Fibroblast of lung (primary cell): ENCODE data around the gene ID3. TPM values are rescaled to one million over a fixed set of nuclear protein-coding genes. Genes with fewer than 3 reads are reported as not detected.

Source experiments
- DNase-seq, 2 donors: peaks; one replicate each; pipeline versions ENCODE4 v3.0.0 to v3.0.0-alpha.2; 2010; ENCODE audit warnings: low read depth in 2 of 2
- H2AFZ ChIP-seq: 2 replicates; pipeline ENCODE4 v1.5.1; 2012; ENCODE audit warnings: low read length, control low read depth, inconsistent platforms
- H3K27ac ChIP-seq: 2 replicates; pipeline ENCODE4 v1.5.1; 2011; ENCODE audit warnings: low read length, control low read depth; ENCODE audit not compliant: insufficient read depth
- H3K27me3 ChIP-seq: 2 replicates; pipeline ENCODE4 v1.5.1; 2011; ENCODE audit warnings: mild to moderate bottlenecking, low read length; ENCODE audit not compliant: control insufficient read depth, insufficient read depth
- H3K36me3 ChIP-seq: 2 replicates; pipeline ENCODE4 v1.5.1; 2011; ENCODE audit warnings: low read length; ENCODE audit not compliant: control insufficient read depth, insufficient read depth
- H3K4me1 ChIP-seq: 2 replicates; pipeline ENCODE4 v1.5.1; 2011; ENCODE audit warnings: low read length; ENCODE audit not compliant: control insufficient read depth, insufficient read depth; ENCODE audit errors: extremely low read depth
- H3K4me2 ChIP-seq: 2 replicates; pipeline ENCODE4 v1.5.1; 2011; ENCODE audit warnings: low read length, control low read depth; ENCODE audit not compliant: insufficient read depth; ENCODE audit errors: extremely low read depth
- H3K4me3 ChIP-seq, 4 experiments: fragments of 200-600 bp in 1 of 4; sonication (generic) in 1 of 4; replicated peaks in 1 of 4; 2 replicates each; pipeline ENCODE4 v1.5.1; 2011 to 2016; ENCODE audit warnings: low read length in 4 of 4, low read depth in 3 of 4, mild to moderate bottlenecking in 3 of 4, control low read depth in 2 of 4, inconsistent platforms in 1 of 4, mixed read lengths in 1 of 4; ENCODE audit not compliant: insufficient read depth in 1 of 4; ENCODE audit errors: control extremely low read depth in 1 of 4
- H3K79me2 ChIP-seq: 2 replicates; pipeline ENCODE4 v1.5.1; 2012; ENCODE audit warnings: mild to moderate bottlenecking, low read length, inconsistent platforms; ENCODE audit not compliant: control insufficient read depth, insufficient read depth
- H3K9ac ChIP-seq: 2 replicates; pipeline ENCODE4 v1.5.1; 2011; ENCODE audit warnings: mild to moderate bottlenecking, low read length, control low read depth; ENCODE audit not compliant: insufficient read depth
- H3K9me3 ChIP-seq: 2 replicates; pipeline ENCODE4 v1.5.1; 2012; ENCODE audit warnings: low read depth, low read length; ENCODE audit not compliant: control insufficient read depth, insufficient read depth
- H4K20me1 ChIP-seq: 2 replicates; pipeline ENCODE4 v1.5.1; 2011; ENCODE audit warnings: low read length; ENCODE audit not compliant: control insufficient read depth, insufficient read depth; ENCODE audit errors: extremely low read depth
- EZH2 ChIP-seq: IDR thresholded peaks from 2 replicates; pipeline ENCODE4 v1.5.1; 2012; ENCODE audit warnings: low read length, control low read depth, mild to moderate bottlenecking; ENCODE audit errors: missing control alignments
- polyA minus RNA-seq: library from RNA; depleted of rRNA, polyadenylated mRNA; stranded (reverse); fragments of >200 nt; gene quantifications from 2 replicates; pipeline ENCODE4 v1.2.3, GENCODE V29; 2011; ENCODE audit warnings: low replicate concordance
- polyA plus RNA-seq, 2 donors: library from polyadenylated mRNA; depleted of rRNA in 1 of 2; stranded (reverse) in 1 of 2; unstranded in 1 of 2; fragments of >200 nt; gene quantifications; 2 replicates each; pipeline ENCODE4 v1.2.1, GENCODE V29; 2011 to 2012; ENCODE audit warnings: missing spikeins in 1 of 2
- total RNA-seq: library from RNA; depleted of rRNA; stranded (reverse); fragments of >200 nt; gene quantifications from 2 replicates; pipeline ENCODE4 v1.2.1, GENCODE V29; 2014
- TF ChIP-seq, protein P1 (sequence below), 2 donors: IDR thresholded peaks in 1 of 2; conservative IDR thresholded peaks in 1 of 2; 1 replicate in 1 of 2; 2 replicates in 1 of 2; pipeline ENCODE4 v1.5.1; 2011 to 2012; ENCODE audit warnings: low read length in 2 of 2, control low read depth in 1 of 2, inconsistent platforms in 1 of 2, low read depth in 1 of 2, mild to moderate bottlenecking in 1 of 2

Gene ID3, protein sequence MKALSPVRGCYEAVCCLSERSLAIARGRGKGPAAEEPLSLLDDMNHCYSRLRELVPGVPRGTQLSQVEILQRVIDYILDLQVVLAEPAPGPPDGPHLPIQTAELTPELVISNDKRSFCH
- total RNA-seq, result 9.9 and 42.9 TPM in 2 replicates
- 23.0 and 35.2 TPM in 2 replicates for polyA plus RNA-seq
- polyA plus RNA-seq (2012), result 28.8 and 44.1 TPM in 2 replicates
- 21.5 and 54.2 TPM in 2 replicates for polyA minus RNA-seq

DNA sequence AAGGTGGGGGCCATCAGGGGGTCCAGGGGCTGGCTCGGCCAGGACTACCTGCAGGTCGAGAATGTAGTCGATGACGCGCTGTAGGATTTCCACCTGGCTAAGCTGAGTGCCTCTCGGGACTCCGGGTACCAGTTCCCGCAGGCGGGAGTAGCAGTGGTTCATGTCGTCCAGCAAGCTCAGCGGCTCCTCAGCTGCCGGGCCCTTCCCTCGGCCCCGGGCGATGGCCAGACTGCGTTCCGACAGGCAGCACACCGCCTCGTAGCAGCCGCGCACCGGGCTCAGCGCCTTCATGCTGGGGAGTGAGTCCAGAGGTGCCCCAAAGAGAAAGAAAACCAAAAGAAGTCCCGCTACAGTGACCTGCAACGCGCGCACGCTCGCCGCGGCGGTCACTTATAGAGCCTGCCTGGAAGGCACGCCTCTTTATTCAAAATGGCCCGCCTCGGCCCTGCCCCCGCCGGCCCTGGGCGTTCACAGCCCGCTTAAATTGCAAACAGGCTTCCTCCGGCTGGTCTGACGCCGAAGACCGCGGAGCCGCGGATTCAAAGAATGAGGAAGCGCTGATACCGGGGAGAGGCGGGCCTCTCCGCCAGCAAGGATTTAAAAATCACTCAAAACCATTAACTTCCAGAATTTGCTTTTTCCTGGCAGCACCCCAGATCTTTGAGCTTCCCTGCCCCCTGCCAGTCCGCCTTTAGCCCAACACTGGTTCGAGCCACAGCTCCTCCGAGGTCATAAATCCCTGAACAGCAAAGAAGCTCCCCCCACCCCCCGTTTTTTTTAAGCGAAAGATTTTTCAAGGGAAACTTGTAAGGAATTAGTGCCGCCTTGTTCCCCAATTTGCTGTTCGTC is at the start of gene ID3:
ID3 (minus strand) TSS at position 366 of the 849 bp plus-strand sequence; CDS start at position 291, 75 bp downstream.
- H3K4me1 ChIP-seq, result peaks cover 32% of the 10 kb centered on the region
- H2AFZ ChIP-seq, result no peak within 1 kb of the TSS
- H3K27me3 ChIP-seq, result no peaks in the 10 kb centered on the region
- H3K4me2 ChIP-seq, result peak within 1 kb of the TSS; percentile 88
- TF ChIP-seq EZH2, result no peak
- TF ChIP-seq, protein P1, sequence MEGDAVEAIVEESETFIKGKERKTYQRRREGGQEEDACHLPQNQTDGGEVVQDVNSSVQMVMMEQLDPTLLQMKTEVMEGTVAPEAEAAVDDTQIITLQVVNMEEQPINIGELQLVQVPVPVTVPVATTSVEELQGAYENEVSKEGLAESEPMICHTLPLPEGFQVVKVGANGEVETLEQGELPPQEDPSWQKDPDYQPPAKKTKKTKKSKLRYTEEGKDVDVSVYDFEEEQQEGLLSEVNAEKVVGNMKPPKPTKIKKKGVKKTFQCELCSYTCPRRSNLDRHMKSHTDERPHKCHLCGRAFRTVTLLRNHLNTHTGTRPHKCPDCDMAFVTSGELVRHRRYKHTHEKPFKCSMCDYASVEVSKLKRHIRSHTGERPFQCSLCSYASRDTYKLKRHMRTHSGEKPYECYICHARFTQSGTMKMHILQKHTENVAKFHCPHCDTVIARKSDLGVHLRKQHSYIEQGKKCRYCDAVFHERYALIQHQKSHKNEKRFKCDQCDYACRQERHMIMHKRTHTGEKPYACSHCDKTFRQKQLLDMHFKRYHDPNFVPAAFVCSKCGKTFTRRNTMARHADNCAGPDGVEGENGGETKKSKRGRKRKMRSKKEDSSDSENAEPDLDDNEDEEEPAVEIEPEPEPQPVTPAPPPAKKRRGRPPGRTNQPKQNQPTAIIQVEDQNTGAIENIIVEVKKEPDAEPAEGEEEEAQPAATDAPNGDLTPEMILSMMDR (conservative IDR thresholded peaks at IDR 0.05 in 1 of 2, IDR thresholded peaks at IDR 0.05 in 1 of 2; ENCODE audit: low read depth in 1 of 2, low read length in 2 of 2), result no peak
- H4K20me1 ChIP-seq, result no peaks in the 10 kb centered on the region
- peak within 1 kb of the TSS; percentile 76 to 92 (median 84) for H3K4me3 ChIP-seq
- H3K36me3 ChIP-seq, result no peaks in the 10 kb centered on the region
- peaks cover 14% of the 10 kb centered on the region for H3K79me2 ChIP-seq
- peak within 1 kb of the TSS; percentile 94 for H3K9ac ChIP-seq
- H3K27ac ChIP-seq, result peak within 1 kb of the TSS; percentile 98
- DNase-seq, result peak; percentile 97
- no peaks in the 10 kb centered on the region for H3K9me3 ChIP-seq

DNA sequence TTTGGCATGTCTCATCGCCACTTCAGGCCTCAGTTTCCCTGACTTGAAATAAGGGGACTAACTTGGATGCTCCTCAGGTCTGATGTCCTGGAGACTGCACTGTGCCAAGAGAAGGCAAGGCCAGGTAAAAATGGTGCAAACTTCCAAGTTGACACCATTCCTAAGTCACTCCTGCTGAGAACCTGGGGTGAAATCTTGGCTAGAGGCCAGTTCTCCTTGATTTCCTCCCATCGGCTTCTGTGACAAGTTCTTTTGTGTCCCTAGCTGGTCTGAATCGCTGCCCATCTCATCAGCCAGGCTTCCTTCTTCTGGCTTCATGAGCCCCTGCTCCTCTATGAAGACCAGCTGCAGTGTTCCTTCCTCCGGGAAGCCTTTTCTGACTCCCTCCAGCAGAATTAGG is 48.6 kb upstream of the ID3 start:
- Histone ChIP-seq H3K27ac (no peak overlapping the region), H3K79me2 (no peaks in the 10 kb centered on the region)
- TF ChIP-seq, protein P1 (conservative IDR thresholded peaks at IDR 0.05 in 1 of 2, IDR thresholded peaks at IDR 0.05 in 1 of 2; ENCODE audit: low read depth in 1 of 2, low read length in 2 of 2), result no peak
- TF ChIP-seq EZH2, result no peak

DNA sequence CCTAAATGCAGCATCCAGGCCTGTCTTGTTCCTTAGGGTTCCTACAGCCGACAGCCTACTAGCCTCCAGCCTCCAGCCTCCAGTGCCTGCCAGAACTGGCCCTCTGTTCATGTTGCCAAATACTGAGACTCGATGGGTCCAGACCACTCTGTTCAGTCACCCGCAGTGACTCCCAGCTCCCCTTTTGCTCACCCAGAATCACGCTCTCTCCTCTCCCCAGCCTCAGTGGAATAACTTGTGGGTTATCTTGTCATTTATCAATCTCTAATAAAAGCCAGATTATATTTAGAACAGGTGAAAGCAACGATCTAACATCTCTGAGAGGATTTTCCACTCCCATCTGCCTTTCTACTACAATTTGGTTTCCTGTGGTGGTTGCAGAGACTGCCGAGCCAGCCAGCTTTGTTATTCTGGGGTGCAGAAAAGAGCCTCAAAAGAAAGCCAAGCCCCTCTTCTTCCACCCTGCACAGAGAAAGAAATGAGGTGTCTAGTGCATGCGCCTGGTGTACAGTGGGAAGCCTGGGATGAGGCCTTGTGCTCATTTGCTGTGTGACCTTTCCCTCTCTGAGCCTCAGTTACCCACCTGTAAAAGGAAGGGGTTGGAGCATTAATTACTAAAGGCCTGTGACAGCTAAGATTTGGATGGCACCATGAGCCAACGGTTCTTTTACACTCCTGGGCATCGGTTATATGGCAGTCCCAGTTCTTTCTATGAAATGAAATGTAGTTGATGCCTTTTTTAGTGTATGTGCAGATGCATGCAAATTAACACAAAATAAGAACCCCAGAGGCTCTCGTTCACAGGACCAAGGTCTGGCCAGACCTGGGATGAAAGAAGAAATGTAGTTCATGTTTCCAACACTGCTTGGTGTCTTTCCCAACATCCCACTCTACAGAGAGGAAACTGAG is 42.9 kb upstream of the ID3 start:
- no peak overlapping the region for H2AFZ ChIP-seq
- no peaks in the 10 kb centered on the region for H3K9me3 ChIP-seq
- no peaks in the 10 kb centered on the region for H4K20me1 ChIP-seq
- no peak overlapping the region for H3K4me3 ChIP-seq
- H3K4me2 ChIP-seq, result no peak overlapping the region
- no peaks in the 10 kb centered on the region for H3K36me3 ChIP-seq
- H3K27ac ChIP-seq, result no peak overlapping the region
- H3K27me3 ChIP-seq, result no peaks in the 10 kb centered on the region
- no peak for DNase-seq
- TF ChIP-seq, protein P1 (conservative IDR thresholded peaks at IDR 0.05 in 1 of 2, IDR thresholded peaks at IDR 0.05 in 1 of 2; ENCODE audit: low read depth in 1 of 2, low read length in 2 of 2), result no peak
- no peak for TF ChIP-seq EZH2
- no peak overlapping the region for H3K9ac ChIP-seq
- H3K79me2 ChIP-seq, result no peaks in the 10 kb centered on the region
- H3K4me1 ChIP-seq, result no peaks in the 10 kb centered on the region

More for the DNA sequence above, 48.6 kb upstream of the ID3 start:
- H4K20me1 ChIP-seq, result no peaks in the 10 kb centered on the region
- no peak overlapping the region for H3K9ac ChIP-seq
- no peak overlapping the region for H3K4me3 ChIP-seq
- H3K36me3 ChIP-seq, result no peaks in the 10 kb centered on the region
- H3K9me3 ChIP-seq, result no peaks in the 10 kb centered on the region
- H3K27me3 ChIP-seq, result peaks cover 14% of the 10 kb centered on the region
- no peaks in the 10 kb centered on the region for H3K4me1 ChIP-seq
- no peak overlapping the region for H2AFZ ChIP-seq
- H3K4me2 ChIP-seq, result no peak overlapping the region
- DNase-seq, result no peak
